Gastroesophageal sphincter (tissue), 3 donors: ENCODE results near the gene TRIM17.

Experiments used
- EP300 ChIP-seq: sonication (generic); formaldehyde crosslinking; IDR thresholded peaks from one replicate; pipeline ENCODE4 v1.6.1; 2017; ENCODE audit warnings: antibody characterized with exemption, mild to moderate bottlenecking
- TF ChIP-seq, protein P1 (sequence below), 4 experiments: fragments of 200-600 bp in 2 of 4; fragments of 450-650 bp in 2 of 4; sonication (generic) in 1 of 4; IDR thresholded peaks; one replicate each; pipeline ENCODE4 v1.5.1; 2017 to 2019; ENCODE audit warnings: antibody characterized with exemption in 4 of 4, mild to moderate bottlenecking in 2 of 4, moderate library complexity in 2 of 4

DNA sequence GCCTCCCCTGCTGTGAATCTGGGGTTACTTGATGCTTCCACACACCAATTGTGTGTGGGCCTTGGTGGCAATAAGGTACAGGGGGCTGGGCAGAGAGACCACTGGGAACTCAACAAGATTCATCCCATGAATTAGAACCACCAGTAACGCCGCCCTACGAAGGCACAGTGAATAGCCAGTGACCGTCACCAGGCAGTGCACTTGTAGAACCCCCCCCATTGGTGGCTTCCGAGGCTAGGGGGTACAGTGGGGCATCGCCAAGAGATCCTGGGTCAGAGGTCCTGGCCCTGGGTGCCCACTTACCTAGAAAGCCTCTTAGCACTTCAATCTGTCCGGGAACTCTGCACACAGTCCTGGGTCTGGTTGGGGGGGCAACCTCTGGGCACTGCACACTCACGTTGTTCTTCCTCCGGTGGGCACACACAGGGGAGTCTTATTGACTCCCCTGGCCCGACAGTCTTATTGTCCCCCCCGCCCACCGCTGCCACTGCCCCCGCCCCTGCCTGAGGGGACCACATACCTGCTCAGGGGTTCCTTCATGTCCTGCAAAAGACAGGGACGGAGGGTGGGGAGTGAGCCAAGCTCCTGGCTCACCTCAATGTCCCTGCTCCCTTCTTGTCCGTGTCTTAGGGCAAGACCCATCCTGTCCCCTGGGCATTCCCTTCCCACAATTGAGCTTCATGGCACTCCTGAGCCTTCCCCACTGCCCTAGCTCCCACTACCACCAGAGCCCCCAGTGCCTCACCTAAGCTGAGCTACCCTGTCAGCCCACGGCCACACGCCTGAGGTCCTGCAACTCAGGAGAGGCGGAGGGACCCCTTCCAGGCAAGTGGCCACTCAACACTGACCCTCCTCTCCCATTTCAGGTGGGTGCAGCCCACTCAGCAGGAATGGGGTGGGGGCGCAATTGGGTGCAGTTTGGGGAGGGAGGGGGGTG is 7.5 kb downstream of the TRIM17 start:
- TF ChIP-seq, protein P1, sequence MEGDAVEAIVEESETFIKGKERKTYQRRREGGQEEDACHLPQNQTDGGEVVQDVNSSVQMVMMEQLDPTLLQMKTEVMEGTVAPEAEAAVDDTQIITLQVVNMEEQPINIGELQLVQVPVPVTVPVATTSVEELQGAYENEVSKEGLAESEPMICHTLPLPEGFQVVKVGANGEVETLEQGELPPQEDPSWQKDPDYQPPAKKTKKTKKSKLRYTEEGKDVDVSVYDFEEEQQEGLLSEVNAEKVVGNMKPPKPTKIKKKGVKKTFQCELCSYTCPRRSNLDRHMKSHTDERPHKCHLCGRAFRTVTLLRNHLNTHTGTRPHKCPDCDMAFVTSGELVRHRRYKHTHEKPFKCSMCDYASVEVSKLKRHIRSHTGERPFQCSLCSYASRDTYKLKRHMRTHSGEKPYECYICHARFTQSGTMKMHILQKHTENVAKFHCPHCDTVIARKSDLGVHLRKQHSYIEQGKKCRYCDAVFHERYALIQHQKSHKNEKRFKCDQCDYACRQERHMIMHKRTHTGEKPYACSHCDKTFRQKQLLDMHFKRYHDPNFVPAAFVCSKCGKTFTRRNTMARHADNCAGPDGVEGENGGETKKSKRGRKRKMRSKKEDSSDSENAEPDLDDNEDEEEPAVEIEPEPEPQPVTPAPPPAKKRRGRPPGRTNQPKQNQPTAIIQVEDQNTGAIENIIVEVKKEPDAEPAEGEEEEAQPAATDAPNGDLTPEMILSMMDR (IDR thresholded peaks at IDR 0.05) = no peak
- TF ChIP-seq EP300 = no peak
